Colonic mucosa (tissue), 4 donors: ENCODE results near the gene RAD51B. TPM values are rescaled to one million over a fixed set of nuclear protein-coding genes. Genes with fewer than 3 reads are reported as not detected.

Experiments
- DNase-seq: peaks from one replicate; pipeline ENCODE4 v3.0.0-alpha.2; 2020
- H3K27ac ChIP-seq: fragments of 200-600 bp; one replicate; pipeline ENCODE4 v1.8.0; 2021
- H3K27me3 ChIP-seq: fragments of 200-600 bp; one replicate; pipeline ENCODE4 v1.8.0; 2021
- H3K36me3 ChIP-seq: fragments of 200-600 bp; one replicate; pipeline ENCODE4 v1.8.0; 2021
- H3K4me1 ChIP-seq: fragments of 200-600 bp; one replicate; pipeline ENCODE4 v1.8.0; 2021; ENCODE audit warnings: mild to moderate bottlenecking
- H3K4me3 ChIP-seq: fragments of 200-600 bp; one replicate; pipeline ENCODE4 v1.8.0; 2021
- H3K9ac ChIP-seq, 2 donors: one replicate each; pipeline ENCODE4 v1.7.0; 2013; ENCODE audit warnings: control low read depth in 2 of 2, low read depth in 2 of 2, low read length in 2 of 2
- H3K9me3 ChIP-seq: fragments of 200-600 bp; one replicate; pipeline ENCODE4 v1.8.0; 2021
- intact Hi-C: fragments of 100-400 bp; cut with DNase I; formaldehyde crosslinking; loops from one replicate; pipeline ENCODE4 v1.14.1; 2022
- total RNA-seq, 2 donors: library from RNA; stranded (reverse); fragmentation: NEBNext Ultra II Directional in 1 of 2; extraction: Animal tissue kit (Norgen Biotek cat#: 25700) in 1 of 2; gene quantifications; one replicate each; pipeline ENCODE4 v1.2.1, GENCODE V29; 2021
- TF ChIP-seq, protein P1 (sequence below): fragments of 200-600 bp; IDR thresholded peaks from one replicate; pipeline ENCODE4 v1.8.0; 2022; ENCODE audit warnings: antibody characterized with exemption, mild to moderate bottlenecking
- donor health status: healthy.
- donor health status: DM: no; HTN: no; CAD: no.
- donor health status: DM: no; HTN: no; CAD: no.

RAD51B gene
- total RNA-seq, 2 donors from 2014 or later, result 12.7 to 22.0 TPM

GRCh38 chr14:68669603-68670358, 850.2 kb downstream of the RAD51B start:
- DNase-seq, result no peak
- no peaks in the 10 kb centered on the region for H3K9me3 ChIP-seq
- H3K27me3 ChIP-seq, result no peaks in the 10 kb centered on the region
- no peaks in the 10 kb centered on the region for H3K36me3 ChIP-seq
- no peak overlapping the region for H3K4me3 ChIP-seq
- TF ChIP-seq, protein P1, sequence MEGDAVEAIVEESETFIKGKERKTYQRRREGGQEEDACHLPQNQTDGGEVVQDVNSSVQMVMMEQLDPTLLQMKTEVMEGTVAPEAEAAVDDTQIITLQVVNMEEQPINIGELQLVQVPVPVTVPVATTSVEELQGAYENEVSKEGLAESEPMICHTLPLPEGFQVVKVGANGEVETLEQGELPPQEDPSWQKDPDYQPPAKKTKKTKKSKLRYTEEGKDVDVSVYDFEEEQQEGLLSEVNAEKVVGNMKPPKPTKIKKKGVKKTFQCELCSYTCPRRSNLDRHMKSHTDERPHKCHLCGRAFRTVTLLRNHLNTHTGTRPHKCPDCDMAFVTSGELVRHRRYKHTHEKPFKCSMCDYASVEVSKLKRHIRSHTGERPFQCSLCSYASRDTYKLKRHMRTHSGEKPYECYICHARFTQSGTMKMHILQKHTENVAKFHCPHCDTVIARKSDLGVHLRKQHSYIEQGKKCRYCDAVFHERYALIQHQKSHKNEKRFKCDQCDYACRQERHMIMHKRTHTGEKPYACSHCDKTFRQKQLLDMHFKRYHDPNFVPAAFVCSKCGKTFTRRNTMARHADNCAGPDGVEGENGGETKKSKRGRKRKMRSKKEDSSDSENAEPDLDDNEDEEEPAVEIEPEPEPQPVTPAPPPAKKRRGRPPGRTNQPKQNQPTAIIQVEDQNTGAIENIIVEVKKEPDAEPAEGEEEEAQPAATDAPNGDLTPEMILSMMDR, result no peak
- H3K27ac ChIP-seq, result peak overlapping the region; percentile 38
- intact Hi-C loops, result no loop called here
- H3K4me1 ChIP-seq, result no peaks in the 10 kb centered on the region
- no peak overlapping the region for H3K9ac ChIP-seq

GRCh38 chr14:68670359-68670715, 850.8 kb downstream of the RAD51B start:
- no peak overlapping the region for H3K9ac ChIP-seq
- intact Hi-C loops, result no loop called here
- TF ChIP-seq, protein P1, result no peak
- H3K27ac ChIP-seq, result peak overlapping the region; percentile 38
- DNase-seq, result no peak
- no peaks in the 10 kb centered on the region for H3K36me3 ChIP-seq
- no peaks in the 10 kb centered on the region for H3K27me3 ChIP-seq
- no peaks in the 10 kb centered on the region for H3K4me1 ChIP-seq
- no peaks in the 10 kb centered on the region for H3K9me3 ChIP-seq
- no peak overlapping the region for H3K4me3 ChIP-seq

DNA sequence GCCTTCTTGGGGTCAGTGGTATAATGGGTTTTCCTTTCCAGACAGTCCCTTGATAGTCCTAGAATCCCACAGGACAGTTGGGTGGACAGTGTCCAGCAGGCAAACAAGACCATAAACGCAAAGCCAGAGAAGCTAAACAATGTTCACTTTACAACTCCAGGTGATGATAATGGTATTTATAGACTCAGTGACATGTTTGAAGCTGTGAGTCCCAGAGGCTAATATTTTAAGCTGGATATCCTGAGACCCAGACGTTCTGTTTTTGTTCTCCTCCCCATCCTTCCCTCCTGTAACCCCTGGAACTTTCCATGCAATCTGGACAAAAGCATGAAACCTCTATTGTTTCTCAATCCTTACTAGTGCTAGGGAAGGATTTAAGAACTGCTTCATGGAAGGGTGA, 852.3 kb downstream of the RAD51B start:
- intact Hi-C loops, result no loop called here
- no peak for DNase-seq
- H3K27me3 ChIP-seq, result no peaks in the 10 kb centered on the region
- no peaks in the 10 kb centered on the region for H3K36me3 ChIP-seq
- TF ChIP-seq, protein P1, result no peak
- H3K27ac ChIP-seq, result no peak overlapping the region
- no peak overlapping the region for H3K4me3 ChIP-seq
- no peak overlapping the region for H3K9ac ChIP-seq
- no peaks in the 10 kb centered on the region for H3K4me1 ChIP-seq
- H3K9me3 ChIP-seq, result no peaks in the 10 kb centered on the region

GRCh38 chr14:68672609-68673285, 853.2 kb downstream of the RAD51B start:
- Histone ChIP-seq H3K4me1 (no peaks in the 10 kb centered on the region), H3K27ac (no peak overlapping the region), H3K9ac (no peak overlapping the region), H3K36me3 (no peaks in the 10 kb centered on the region), H3K4me3 (no peak overlapping the region), H3K9me3 (no peaks in the 10 kb centered on the region), H3K27me3 (no peaks in the 10 kb centered on the region)
- intact Hi-C loops, result no loop called here
- TF ChIP-seq, protein P1, result no peak
- no peak for DNase-seq

DNA sequence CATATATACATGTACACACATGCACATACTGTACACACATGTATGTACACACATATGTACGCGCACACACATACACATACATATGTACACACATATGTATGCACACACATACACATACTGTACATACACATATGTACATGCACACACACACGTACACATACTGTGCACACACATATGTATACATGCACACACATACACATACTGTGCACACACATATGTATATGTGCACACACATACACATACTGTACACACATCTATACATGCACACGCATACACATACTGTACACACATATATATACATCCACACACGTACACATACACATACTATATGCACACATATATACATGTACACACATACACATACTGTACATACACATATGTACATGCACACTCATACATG, 853.9 kb downstream of the RAD51B start:
- no peaks in the 10 kb centered on the region for H3K4me1 ChIP-seq
- no peaks in the 10 kb centered on the region for H3K36me3 ChIP-seq
- DNase-seq, result no peak
- no peaks in the 10 kb centered on the region for H3K9me3 ChIP-seq
- intact Hi-C loops, result no loop called here
- no peaks in the 10 kb centered on the region for H3K27me3 ChIP-seq
- TF ChIP-seq, protein P1, result no peak
- no peak overlapping the region for H3K9ac ChIP-seq
- no peak overlapping the region for H3K27ac ChIP-seq
- H3K4me3 ChIP-seq, result no peak overlapping the region
